GM13976 (cell line): Measurements from ENCODE around the gene SAMD8.
"Not testable (repeated sequence)": the region's sequence is repeated elsewhere in the genome, so short reads cannot be mapped to it uniquely, and the experiment has no call there.

Experiments used
- DNase-seq: peaks from one replicate; pipeline ENCODE4 v3.0.0; 2012; ENCODE audit warnings: low spot score
- in situ Hi-C: fragments of 300-500 bp; cut with MboI; formaldehyde crosslinking; loops from one replicate; pipeline ENCODE4 v1.12.0; 2022; ENCODE audit warnings: low sequenced_read_pairs, mixed read lengths, inconsistent platforms; ENCODE audit not compliant: unreplicated experiment
- TF ChIP-seq, protein P1 (sequence below): IDR thresholded peaks from 2 replicates; pipeline ENCODE4 v1.5.1; 2012; ENCODE audit warnings: borderline replicate concordance, mild to moderate bottlenecking; ENCODE audit not compliant: insufficient read depth; ENCODE audit errors: extremely low read depth, missing control alignments, control extremely low read depth

The SAMD8 gene

DNA sequence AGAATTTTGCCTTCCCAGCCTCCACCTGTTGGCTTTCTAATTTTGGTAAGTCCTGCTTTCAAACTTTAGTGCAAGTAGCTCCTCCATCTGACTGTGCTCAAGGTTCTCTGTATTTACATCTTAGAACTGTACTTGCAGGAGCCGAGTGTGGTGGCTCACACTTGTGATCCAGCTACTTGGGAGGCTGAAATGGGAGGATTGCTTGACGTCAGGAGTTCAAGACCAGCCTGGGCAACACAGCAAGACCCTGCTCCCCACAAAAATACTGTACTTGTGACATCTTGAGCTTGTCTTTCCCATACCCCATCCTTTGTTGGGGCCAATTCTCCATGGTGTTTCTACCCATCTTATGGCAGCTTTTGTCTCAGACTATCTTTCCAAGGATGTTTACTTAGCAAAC, 94.5 kb downstream of the SAMD8 start:
- in situ Hi-C loops: no loop called here
- TF ChIP-seq, protein P1, sequence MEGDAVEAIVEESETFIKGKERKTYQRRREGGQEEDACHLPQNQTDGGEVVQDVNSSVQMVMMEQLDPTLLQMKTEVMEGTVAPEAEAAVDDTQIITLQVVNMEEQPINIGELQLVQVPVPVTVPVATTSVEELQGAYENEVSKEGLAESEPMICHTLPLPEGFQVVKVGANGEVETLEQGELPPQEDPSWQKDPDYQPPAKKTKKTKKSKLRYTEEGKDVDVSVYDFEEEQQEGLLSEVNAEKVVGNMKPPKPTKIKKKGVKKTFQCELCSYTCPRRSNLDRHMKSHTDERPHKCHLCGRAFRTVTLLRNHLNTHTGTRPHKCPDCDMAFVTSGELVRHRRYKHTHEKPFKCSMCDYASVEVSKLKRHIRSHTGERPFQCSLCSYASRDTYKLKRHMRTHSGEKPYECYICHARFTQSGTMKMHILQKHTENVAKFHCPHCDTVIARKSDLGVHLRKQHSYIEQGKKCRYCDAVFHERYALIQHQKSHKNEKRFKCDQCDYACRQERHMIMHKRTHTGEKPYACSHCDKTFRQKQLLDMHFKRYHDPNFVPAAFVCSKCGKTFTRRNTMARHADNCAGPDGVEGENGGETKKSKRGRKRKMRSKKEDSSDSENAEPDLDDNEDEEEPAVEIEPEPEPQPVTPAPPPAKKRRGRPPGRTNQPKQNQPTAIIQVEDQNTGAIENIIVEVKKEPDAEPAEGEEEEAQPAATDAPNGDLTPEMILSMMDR: no peak
- no peak for DNase-seq

DNA sequence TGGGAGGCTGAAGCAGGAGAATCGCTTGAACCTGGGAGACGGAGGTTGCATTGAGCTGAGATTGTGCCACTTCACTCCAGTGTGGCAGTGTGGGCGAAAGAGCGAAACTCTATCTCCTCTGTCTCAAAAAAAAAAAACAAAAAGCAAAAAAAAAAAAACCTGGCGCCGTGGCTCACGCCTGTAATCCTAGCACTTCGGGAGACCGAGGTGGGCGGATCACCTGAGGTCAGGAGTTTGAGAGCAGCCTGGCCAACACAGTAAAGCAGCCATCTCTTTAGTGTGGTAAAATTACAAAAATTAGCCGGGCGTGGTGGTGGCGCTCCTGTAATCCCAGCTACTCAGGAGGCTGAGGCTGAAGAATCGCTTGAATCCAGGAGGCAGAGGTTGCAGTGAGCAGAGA, 95.2 kb downstream of the SAMD8 start:
- in situ Hi-C loops, DNase-seq: not testable (repeated sequence)

DNA sequence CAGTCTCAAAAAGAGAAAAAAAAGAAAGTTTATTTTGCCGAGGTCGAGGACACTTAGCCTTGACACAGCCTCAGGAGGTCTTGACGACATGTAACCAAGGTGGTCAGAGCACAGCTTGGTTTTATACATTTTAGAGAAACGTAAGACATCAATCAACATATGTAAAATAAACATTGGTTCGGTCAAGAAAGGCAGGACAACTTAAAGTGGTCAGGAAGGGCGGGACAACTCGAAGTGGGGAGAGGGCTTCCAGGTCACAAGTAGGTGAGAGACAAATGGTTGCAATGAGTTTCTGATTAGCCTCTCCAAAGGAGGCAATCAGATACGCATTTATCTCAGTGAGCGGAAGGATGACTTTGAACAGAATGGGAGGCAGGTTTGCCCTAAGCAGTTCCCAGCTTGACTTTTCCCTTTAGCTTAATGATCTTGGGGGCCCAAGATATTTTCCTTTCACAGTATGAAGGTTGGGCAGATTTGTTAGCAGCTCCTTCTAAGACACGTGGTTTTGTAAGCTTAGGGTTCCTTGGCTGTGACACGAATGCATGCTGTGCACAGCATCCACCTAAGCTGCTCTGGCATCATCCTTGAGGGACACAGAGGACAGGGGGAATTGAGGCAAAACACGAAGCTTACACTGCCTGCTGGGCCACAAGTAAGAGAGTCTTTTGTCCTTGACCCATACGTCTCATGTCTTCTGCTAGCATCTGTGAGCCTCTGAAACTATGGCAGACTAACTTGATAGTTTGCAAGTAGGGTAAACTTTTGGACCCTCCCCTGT, 95.8 kb downstream of the SAMD8 start:
- TF ChIP-seq, protein P1: no peak
- DNase-seq: no peak
- in situ Hi-C loops: no loop called here

DNA sequence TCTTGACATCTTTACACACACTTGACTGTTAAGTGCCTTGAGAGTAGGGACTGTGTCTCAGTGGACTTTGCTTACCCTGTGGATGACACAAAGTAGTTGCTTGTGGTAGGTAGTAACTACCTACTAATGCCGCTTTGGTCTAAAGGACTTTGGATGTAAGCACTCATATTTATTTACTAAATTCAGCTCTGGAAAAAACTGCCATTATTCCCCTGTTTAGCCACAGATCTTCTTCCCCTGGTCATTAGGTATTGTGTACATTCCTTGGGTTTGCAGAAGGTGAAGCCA, 96.3 kb downstream of the SAMD8 start:
- TF ChIP-seq, protein P1: no peak
- no peak for DNase-seq
- in situ Hi-C loops: no loop called here

DNA sequence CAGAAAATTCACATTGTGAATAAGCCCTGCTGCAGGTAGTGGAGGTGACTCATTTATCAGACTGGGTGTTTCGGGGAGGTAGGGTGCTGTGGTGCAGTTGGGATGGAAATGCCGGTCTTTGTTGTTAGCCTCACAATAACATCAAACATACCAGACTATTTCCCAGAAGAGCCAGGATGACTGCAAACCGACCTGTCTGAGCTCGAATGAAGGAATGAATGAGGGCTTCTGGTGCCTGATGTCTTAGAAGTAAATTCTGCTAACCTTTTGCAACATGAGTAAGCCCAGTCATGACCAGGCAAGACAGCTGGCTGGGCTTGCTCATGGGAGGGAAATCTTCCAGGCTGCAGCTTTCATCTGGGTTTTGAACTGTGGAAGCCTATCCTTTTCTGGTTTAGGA, 96.7 kb downstream of the SAMD8 start:
- TF ChIP-seq, protein P1: no peak
- in situ Hi-C loops: no loop called here
- no peak for DNase-seq

DNA sequence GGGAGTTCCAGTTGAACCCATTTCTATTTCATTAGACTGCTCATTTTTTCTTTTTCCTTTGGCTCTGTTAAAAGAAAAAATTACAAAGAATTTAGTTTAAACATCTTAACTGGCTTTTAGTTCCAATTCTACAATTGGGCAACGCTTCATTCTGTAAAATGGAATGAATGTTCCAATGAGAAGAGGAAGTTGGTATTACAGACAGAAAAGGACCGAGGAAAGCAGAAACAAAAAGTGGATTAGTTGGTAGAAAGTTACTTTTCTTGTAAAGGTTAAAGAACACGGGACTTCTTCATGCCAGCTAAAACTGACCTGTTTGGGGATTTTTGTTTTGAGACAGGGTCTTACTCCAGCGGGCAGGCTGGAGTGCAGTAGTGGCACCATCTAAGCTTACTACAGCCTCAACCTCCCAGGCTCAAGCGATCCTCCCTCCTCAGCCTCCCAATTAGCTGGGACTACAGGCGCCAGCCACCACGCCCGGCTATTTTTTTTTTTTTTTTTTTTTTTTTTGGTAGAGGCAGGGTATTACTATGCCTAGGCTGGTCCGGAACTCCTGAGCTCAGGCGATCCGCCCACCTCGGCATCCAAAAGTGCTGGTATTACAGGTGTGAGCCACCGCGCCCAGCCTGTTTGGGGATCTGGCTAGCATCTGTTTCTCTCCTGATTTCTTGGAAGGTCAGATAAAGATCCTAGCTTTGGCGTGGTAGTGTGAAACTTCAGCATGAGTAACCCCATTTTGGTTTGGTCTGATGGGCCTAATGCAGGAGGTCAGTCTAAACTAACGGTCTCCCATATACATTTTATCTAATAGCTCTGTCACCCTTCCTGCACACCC, 97.8 kb downstream of the SAMD8 start:
- in situ Hi-C loops: no loop called here
- TF ChIP-seq, protein P1: no peak
- no peak for DNase-seq

DNA sequence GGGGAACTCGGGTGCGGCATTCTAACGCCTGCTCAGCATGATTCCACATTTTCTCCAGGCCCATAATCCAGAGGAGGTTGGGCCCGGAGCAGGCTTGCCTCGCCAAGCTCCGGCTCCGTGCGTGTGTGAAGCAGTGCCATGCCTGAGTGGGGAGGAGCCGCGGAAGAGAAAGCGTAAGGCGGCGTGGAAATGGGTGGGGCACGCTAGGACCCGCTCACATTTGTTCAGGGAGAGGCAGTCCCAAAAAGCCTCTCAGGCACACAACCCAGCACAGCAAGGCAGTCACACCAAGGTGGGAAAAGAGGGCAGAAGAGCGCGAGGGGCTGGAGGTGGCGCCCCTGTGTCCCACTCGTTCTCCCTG, 98.4 kb downstream of the SAMD8 start:
- DNase-seq: peak; percentile 77
- TF ChIP-seq, protein P1: no peak
- in situ Hi-C loops: no loop called here
